AG10803 (cell line): ENCODE data around the gene ABHD2.

ENCODE experiments used
- DNase-seq: peaks from one replicate; pipeline ENCODE4 v3.0.0; 2010; ENCODE audit warnings: low read depth
- H3K4me3 ChIP-seq: 2 replicates; pipeline ENCODE4 v1.5.1; 2011; ENCODE audit warnings: mild to moderate bottlenecking, low read length, control low read depth
- TF ChIP-seq, protein P1 (sequence below): conservative IDR thresholded peaks from 2 replicates; pipeline ENCODE4 v1.5.1; 2011; ENCODE audit warnings: mild to moderate bottlenecking, low read length, control low read depth, inconsistent platforms

ABHD2 gene

DNA sequence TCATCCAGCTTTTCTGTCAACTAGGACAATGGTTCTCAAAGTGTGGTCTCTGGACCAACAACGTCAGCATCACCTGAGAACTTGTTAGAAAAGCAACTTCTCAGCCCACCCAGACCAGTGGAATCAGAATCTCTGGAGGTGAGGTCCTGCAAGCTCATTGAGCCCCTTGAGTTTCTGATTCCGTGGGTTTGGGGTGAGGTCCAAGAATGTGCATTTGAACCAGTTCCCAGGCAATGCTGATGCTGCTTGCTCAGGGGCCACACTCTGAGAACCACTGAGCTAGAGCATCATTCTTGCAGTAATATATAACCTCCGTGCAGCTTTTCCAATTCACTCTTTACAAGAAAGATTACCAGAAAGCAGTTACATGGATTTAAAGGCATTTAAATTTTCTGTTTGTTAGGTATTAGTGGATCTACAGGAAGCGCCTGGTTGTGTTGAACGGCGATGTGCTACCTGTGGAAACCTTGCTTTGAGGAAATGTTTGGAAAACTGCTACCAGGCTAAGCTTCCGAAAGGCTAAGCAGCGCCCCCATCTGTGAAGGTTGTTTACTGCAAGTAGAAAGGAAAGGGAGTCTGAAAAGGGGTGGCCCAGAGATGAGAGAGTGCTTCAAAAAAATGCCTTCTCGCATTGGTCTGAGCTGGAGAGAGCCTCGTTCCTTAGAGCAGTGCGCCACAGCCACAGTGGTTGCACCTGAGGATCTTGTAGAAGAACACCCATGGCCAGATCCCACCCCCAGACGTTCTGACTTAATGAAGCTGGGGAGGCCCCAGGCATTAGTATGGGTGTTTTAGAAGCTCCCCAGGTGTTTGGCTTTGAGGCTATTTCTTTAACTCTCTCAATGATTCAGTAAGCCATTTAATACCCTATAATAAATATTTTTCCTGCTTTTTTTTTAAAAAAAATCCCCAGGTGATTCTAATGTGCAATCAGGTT lies 83.1 kb downstream of the ABHD2 start:
- no peak overlapping the region for H3K4me3 ChIP-seq
- TF ChIP-seq, protein P1, sequence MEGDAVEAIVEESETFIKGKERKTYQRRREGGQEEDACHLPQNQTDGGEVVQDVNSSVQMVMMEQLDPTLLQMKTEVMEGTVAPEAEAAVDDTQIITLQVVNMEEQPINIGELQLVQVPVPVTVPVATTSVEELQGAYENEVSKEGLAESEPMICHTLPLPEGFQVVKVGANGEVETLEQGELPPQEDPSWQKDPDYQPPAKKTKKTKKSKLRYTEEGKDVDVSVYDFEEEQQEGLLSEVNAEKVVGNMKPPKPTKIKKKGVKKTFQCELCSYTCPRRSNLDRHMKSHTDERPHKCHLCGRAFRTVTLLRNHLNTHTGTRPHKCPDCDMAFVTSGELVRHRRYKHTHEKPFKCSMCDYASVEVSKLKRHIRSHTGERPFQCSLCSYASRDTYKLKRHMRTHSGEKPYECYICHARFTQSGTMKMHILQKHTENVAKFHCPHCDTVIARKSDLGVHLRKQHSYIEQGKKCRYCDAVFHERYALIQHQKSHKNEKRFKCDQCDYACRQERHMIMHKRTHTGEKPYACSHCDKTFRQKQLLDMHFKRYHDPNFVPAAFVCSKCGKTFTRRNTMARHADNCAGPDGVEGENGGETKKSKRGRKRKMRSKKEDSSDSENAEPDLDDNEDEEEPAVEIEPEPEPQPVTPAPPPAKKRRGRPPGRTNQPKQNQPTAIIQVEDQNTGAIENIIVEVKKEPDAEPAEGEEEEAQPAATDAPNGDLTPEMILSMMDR = peak; percentile 71
- DNase-seq = peak; percentile 18

DNA sequence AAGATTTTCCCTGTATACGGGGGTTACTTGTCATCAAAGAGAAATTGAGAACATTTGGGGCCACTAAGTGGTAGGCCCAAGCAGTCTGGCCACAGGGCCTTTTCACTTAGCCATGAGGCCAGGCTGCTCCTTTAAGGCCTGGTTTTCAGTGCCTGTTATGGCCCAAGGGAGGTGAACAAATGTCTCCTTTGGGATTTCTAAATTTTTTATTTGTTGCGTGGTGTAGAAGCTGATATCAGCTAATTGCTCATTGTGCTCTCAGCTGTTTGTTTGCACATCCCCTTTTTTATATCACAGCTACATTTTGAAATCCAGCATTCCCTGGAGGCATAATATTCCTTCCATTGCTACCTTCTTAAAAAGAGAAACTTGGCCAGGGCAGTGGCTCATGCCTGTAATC lies 84.7 kb downstream of the ABHD2 start:
- TF ChIP-seq, protein P1 = no peak
- no peak overlapping the region for H3K4me3 ChIP-seq
- no peak for DNase-seq

DNA sequence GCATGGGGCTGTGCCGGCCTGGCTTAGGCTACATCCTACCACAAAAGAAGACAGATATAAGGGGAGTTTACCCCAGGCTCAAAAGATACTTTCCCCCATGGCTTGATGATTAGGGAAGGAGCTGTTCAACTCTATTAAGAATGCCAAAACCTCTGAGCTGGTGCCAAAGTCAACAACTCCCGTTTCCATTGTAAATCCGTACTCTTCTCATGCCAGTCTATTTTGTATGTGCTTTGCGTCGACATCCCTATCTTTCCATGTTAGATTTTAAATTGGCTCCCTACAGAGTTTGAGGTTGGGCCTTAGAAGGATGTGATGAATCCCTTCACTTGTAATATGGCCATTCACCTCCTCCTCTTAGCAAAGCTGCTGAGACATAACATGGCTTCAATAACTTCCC lies 86.2 kb downstream of the ABHD2 start:
- no peak for DNase-seq
- TF ChIP-seq, protein P1 = no peak
- H3K4me3 ChIP-seq = no peak overlapping the region

DNA sequence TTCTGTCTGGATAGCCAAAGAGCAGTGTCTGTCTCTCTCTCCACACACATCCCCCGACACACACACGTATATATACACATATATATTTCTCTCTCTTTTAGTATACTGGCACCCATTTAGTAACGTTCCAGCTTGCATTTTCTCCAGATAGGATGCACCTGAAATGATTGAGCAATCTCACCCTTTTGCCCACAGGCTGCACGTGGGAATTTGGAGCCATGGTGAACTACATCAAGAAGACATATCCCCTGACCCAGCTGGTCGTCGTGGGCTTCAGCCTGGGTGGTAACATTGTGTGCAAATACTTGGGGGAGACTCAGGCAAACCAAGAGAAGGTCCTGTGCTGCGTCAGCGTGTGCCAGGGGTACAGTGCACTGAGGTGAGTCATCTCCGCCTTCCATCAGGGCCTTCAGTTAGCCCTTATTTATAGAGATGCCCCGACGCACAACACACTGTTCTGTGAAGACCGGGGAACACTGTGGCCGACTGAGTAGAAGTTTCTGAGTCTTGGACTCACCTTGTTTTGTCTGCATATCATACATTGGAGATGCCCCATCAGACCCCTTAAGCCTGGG lies 87.4 kb downstream of the ABHD2 start:
- DNase-seq = no peak
- H3K4me3 ChIP-seq = no peak overlapping the region
- TF ChIP-seq, protein P1 = no peak

DNA sequence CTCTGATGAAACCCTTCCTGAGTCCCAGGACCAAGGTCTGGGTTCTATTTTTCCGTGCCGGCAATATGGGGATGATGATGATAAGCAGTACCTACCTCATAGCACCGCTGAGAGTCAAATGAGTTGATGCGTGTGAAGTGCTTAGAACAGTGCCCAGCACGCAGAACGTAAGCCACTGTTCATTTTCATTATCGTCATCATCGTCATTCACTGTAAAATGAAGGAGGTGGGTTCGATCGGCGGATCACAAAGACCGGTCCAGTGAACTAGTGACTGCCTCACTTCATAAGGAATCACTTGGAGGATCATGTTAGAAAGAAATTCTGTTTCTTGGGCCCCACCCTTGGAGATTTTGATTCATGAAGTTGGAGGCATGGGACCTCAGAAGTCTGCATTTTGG lies 88.9 kb downstream of the ABHD2 start:
- H3K4me3 ChIP-seq = no peak overlapping the region
- TF ChIP-seq, protein P1 = no peak
- no peak for DNase-seq

DNA sequence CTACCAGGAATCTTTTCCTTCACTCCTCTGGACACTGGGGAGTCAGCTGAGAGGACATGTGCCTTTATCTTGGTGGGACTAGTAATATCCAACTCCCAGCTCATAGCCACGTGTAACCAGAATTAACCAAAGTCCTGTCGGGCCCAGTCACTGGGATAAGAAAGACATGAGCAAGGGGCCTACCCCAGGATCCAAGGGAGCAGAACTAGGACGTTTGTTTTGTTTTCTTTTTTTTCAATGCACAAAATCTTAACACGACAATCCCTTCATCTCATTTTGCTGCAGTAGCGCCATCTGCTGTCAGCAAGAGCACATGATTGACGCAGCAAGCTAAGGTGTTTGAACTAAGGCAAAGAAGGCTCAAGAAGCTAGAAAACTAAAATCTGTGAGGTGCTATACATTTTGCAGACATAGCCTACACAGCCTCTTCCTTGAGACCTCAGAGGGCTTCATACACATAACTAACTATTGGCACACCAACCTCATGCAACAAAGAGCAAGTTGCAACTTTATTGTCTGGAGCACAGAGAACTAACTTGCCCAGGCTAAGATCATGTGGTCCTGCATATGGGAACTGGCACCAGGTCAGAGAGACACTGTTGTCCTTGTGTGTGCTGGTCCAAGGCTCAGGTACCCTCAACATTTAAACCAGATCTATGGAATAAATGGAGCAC lies 89.5 kb downstream of the ABHD2 start:
- no peak overlapping the region for H3K4me3 ChIP-seq
- TF ChIP-seq, protein P1 = peak; percentile 96
- peak; percentile 80 for DNase-seq
